B cell (primary cell): ENCODE measurements around the gene AFF1. TPM values are rescaled to one million over a fixed set of nuclear protein-coding genes. Genes with fewer than 3 reads are reported as not detected.
A peak's percentile ranks its signal among the peaks of the same experiment; 100 is the strongest.

Source experiments
- ATAC-seq: fragments of 200-7000 bp; cut with Tn5 transposase; one replicate; pipeline ENCODE4 v1.10.0; 2021; ENCODE audit warnings: low read depth, mild to moderate bottlenecking, moderate number of reproducible peaks, moderate library complexity
- CTCF ChIA-PET: fragments of 350-600 bp; sonication (Branson Sonifier 250); formaldehyde crosslinking; loops from one replicate; lab custom pipeline; 2021; ENCODE audit warnings: antibody characterized with exemption, inconsistent platforms; lab: Charles Lee
- POLR2A ChIA-PET: fragments of 350-600 bp; sonication (Branson Sonifier 250); formaldehyde crosslinking; loops from one replicate; lab custom pipeline; 2021; ENCODE audit warnings: antibody characterized with exemption; lab: Charles Lee
- DNase-seq: peaks from one replicate; pipeline ENCODE4 v3.0.0; 2013
- H2AFZ ChIP-seq: 2 replicates; pipeline ENCODE4 v1.6.1; 2012; ENCODE audit warnings: mild to moderate bottlenecking, low read depth, low read length; ENCODE audit not compliant: insufficient read depth, poor library complexity, severe bottlenecking
- H3K27ac ChIP-seq, 2 donors: 1 replicate in 1 of 2; 2 replicates in 1 of 2; pipeline ENCODE4 v1.5.1; 2012 to 2013; ENCODE audit warnings: low read length in 2 of 2, mild to moderate bottlenecking in 2 of 2, moderate library complexity in 1 of 2
- H3K27me3 ChIP-seq, 4 experiments: fragments of 200-600 bp in 1 of 4; sonication (generic) in 1 of 4; replicated peaks in 1 of 4; 1 replicate in 2 of 4; 2 replicates in 2 of 4; pipeline versions ENCODE4 v1.6.1 to v1.7.0; 2013 to 2016; ENCODE audit warnings: low read length in 3 of 4, mild to moderate bottlenecking in 2 of 4, mixed read lengths in 1 of 4, moderate library complexity in 1 of 4; ENCODE audit not compliant: insufficient read depth in 4 of 4, control insufficient read depth in 3 of 4; ENCODE audit errors: control extremely low read depth in 1 of 4
- H3K36me3 ChIP-seq, 2 experiments: replicated peaks in 1 of 2; 1 replicate in 1 of 2; 2 replicates in 1 of 2; pipeline versions ENCODE4 v1.6.1 to v1.7.1; 2013; ENCODE audit warnings: low read length in 1 of 2; ENCODE audit not compliant: insufficient read depth in 2 of 2, control insufficient read depth in 1 of 2; ENCODE audit errors: control extremely low read depth in 1 of 2, extremely low read depth in 1 of 2
- H3K4me1 ChIP-seq, 2 donors: fragments of 200-600 bp in 1 of 2; sonication (generic) in 1 of 2; 1 replicate in 1 of 2; 2 replicates in 1 of 2; pipeline versions ENCODE4 v1.5.1 to v1.6.1; 2013 to 2017; ENCODE audit warnings: low read length in 2 of 2; ENCODE audit not compliant: control insufficient read depth in 2 of 2, insufficient read depth in 2 of 2
- H3K4me2 ChIP-seq: replicated peaks from 2 replicates; pipeline ENCODE3; 2012; ENCODE audit warnings: mild to moderate bottlenecking, low read depth, low read length; ENCODE audit not compliant: poor library complexity, severe bottlenecking
- H3K4me3 ChIP-seq, 5 experiments: fragments of 200-600 bp in 1 of 5; sonication (generic) in 1 of 5; 1 replicate in 3 of 5; 2 replicates in 2 of 5; pipeline versions ENCODE4 v1.5.1 to v1.7.0; 2011 to 2016; ENCODE audit warnings: low read length in 4 of 5, mild to moderate bottlenecking in 4 of 5, low read depth in 2 of 5, control low read depth in 1 of 5, moderate library complexity in 1 of 5; ENCODE audit not compliant: insufficient read depth in 1 of 5; ENCODE audit errors: control extremely low read depth in 1 of 5, extremely low read depth in 1 of 5
- H3K79me2 ChIP-seq: fragments of 200-600 bp; sonication (generic); one replicate; pipeline ENCODE4 v1.6.0; 2016; ENCODE audit warnings: low read length; ENCODE audit not compliant: control insufficient read depth, insufficient read depth
- H3K9ac ChIP-seq: fragments of 200-600 bp; sonication (generic); 2 replicates; pipeline ENCODE4 v1.6.1; 2017; ENCODE audit warnings: mild to moderate bottlenecking, low read length, moderate library complexity
- H3K9me3 ChIP-seq, 3 donors: one replicate each; pipeline versions ENCODE4 v1.6.1 to v1.7.1; 2013; ENCODE audit warnings: low read length in 2 of 3; ENCODE audit not compliant: control insufficient read depth in 2 of 3, insufficient read depth in 1 of 3; ENCODE audit errors: control extremely low read depth in 1 of 3
- H4K20me1 ChIP-seq: 2 replicates; pipeline ENCODE4 v1.6.0; 2012; ENCODE audit warnings: mild to moderate bottlenecking, low read length; ENCODE audit not compliant: insufficient read depth, control insufficient read depth, poor library complexity, severe bottlenecking
- H3K27ac Mint-ChIP-seq: one replicate; pipeline ENCODE4 v1.8.0; 2021; ENCODE audit warnings: mixed read lengths
- H3K27me3 Mint-ChIP-seq: one replicate; pipeline ENCODE4 v1.8.0; 2021; ENCODE audit warnings: mixed read lengths
- H3K4me1 Mint-ChIP-seq: one replicate; pipeline ENCODE4 v1.8.0; 2021; ENCODE audit warnings: mixed read lengths
- H3K4me3 Mint-ChIP-seq: one replicate; pipeline ENCODE4 v1.8.0; 2021; ENCODE audit warnings: mixed read lengths
- H3K9me3 Mint-ChIP-seq: one replicate; pipeline ENCODE4 v1.8.0; 2022; ENCODE audit warnings: mixed read lengths; ENCODE audit not compliant: insufficient read depth
- CTCF ChIP-seq: fragments of 200-600 bp; IDR thresholded peaks from one replicate; pipeline ENCODE4 v1.8.0; 2022; ENCODE audit warnings: antibody characterized with exemption, mild to moderate bottlenecking
- EZH2 ChIP-seq: IDR thresholded peaks from 2 replicates; pipeline ENCODE4 v1.6.1; 2012; ENCODE audit warnings: borderline replicate concordance, low read depth, mild to moderate bottlenecking, moderate library complexity, low read length; ENCODE audit not compliant: insufficient read depth, poor library complexity, severe bottlenecking
- WGBS: methylation state at CpG from one replicate; pipeline ENCODE4 v1.1.5; 2013; ENCODE audit warnings: missing lambda C conversion rate; ENCODE audit not compliant: insufficient coverage; 5-methylcytosine and 5-hydroxymethylcytosine counted together
- intact Hi-C: fragments of 100-400 bp; cut with micrococcal nuclease; formaldehyde crosslinking; loops from one replicate; pipeline ENCODE4 v1.10.0; 2022
- polyA plus RNA-seq: library from polyadenylated mRNA; depleted of rRNA; stranded (reverse); fragments of >200 nt; gene quantifications from 2 replicates; pipeline ENCODE4 v1.2.3, GENCODE V29; 2012
- total RNA-seq, 2 donors: library from RNA; stranded (reverse); fragments of 120-200 nt in 1 of 2; gene quantifications; 1 replicate in 1 of 2; 2 replicates in 1 of 2; pipeline versions ENCODE4 v1.2.3 to v1.2.4, GENCODE V29; 2013 to 2022

Gene AFF1
- total and polyA plus RNA-seq, 2 donors (not counting 1 experiment from before 2014, with no cell fraction given) = 15.3 to 135 TPM

GRCh38 chr4:87025614-87026041 lies 90.8 kb downstream of the AFF1 start:
- Histone ChIP-seq H3K4me2 (peak overlapping the region; percentile 17), H3K27me3 (no peaks in the 10 kb centered on the region), H3K36me3 (no peaks in the 10 kb centered on the region), H3K4me3 (no peak overlapping the region), H3K9ac (no peak overlapping the region), H3K79me2 (peaks cover 94% of the 10 kb centered on the region), H3K4me1 (peaks cover 41 to 61% of the 10 kb centered on the region in 2 donors), H2AFZ (no peak overlapping the region), H3K9me3 (no peaks in the 10 kb centered on the region), H4K20me1 (peaks cover 36% of the 10 kb centered on the region), H3K27ac (no peak overlapping the region)
- Mint-ChIP-seq H3K27me3 (no peaks in the 10 kb centered on the region), H3K9me3 (no peaks in the 10 kb centered on the region), H3K4me3 (no peak overlapping the region), H3K4me1 (peaks cover 62% of the 10 kb centered on the region), H3K27ac (peak overlapping the region; percentile 79)
- TF ChIP-seq CTCF (no peak), EZH2 (no peak)
- 100% methylated on average over 4 of the region's 6 CpGs for WGBS
- DNase-seq (no peak), ATAC-seq (no peak)
- ChIA-PET POLR2A (interaction anchor here (0.5 to 1.2 kb wide), 3 partner anchors 35 to 94 kb away, joined by 3 to 7 read pairs (median 4); no protein-coding TSS in a partner anchor), CTCF (no interaction called here)
- intact Hi-C loops = loop anchor here (2.0 kb wide), 3 partner anchors 47 to 89 kb away; no protein-coding TSS in a partner anchor

GRCh38 chr4:87026800-87027495 lies 92.1 kb downstream of the AFF1 start:
- POLR2A ChIA-PET = interaction anchor here (1.2 to 1.7 kb wide), 3 partner anchors 20 to 91 kb away, joined by 3 to 5 read pairs (median 4); no protein-coding TSS in a partner anchor
- CTCF ChIA-PET = interaction anchor here (2.9 kb wide), 1 partner anchor 105 kb away, joined by 15 read pairs; no protein-coding TSS in a partner anchor
- Histone ChIP-seq H3K4me1 (peaks cover 40 to 61% of the 10 kb centered on the region in 2 donors), H3K4me2 (peak overlapping the region; percentile 55), H2AFZ (no peak overlapping the region), H3K79me2 (peaks cover 94% of the 10 kb centered on the region), H3K9ac (no peak overlapping the region), H3K27ac (peak overlapping the region; percentile 48 to 78), H3K27me3 (no peaks in the 10 kb centered on the region), H3K9me3 (no peaks in the 10 kb centered on the region), H4K20me1 (peaks cover 43% of the 10 kb centered on the region), H3K36me3 (no peaks in the 10 kb centered on the region), H3K4me3 (no peak overlapping the region)
- TF ChIP-seq CTCF (no peak), EZH2 (no peak)
- no peaks in the 10 kb centered on the region for H3K9me3 Mint-ChIP-seq
- peak overlapping the region; percentile 80 for H3K27ac Mint-ChIP-seq
- H3K27me3 Mint-ChIP-seq = no peaks in the 10 kb centered on the region
- peaks cover 52% of the 10 kb centered on the region for H3K4me1 Mint-ChIP-seq
- ATAC-seq = peak; percentile 96
- intact Hi-C loops = loop anchor here (1.0 to 2.0 kb wide), 5 partner anchors 8 to 90 kb away; no protein-coding TSS in a partner anchor
- no CpG with 5 or more reads among the region's 4 CpGs for WGBS
- peak; percentile 82 for DNase-seq
- H3K4me3 Mint-ChIP-seq = peak overlapping the region; percentile 52
